ENCODE results near the gene UBAP2.

The UBAP2 gene

DNA sequence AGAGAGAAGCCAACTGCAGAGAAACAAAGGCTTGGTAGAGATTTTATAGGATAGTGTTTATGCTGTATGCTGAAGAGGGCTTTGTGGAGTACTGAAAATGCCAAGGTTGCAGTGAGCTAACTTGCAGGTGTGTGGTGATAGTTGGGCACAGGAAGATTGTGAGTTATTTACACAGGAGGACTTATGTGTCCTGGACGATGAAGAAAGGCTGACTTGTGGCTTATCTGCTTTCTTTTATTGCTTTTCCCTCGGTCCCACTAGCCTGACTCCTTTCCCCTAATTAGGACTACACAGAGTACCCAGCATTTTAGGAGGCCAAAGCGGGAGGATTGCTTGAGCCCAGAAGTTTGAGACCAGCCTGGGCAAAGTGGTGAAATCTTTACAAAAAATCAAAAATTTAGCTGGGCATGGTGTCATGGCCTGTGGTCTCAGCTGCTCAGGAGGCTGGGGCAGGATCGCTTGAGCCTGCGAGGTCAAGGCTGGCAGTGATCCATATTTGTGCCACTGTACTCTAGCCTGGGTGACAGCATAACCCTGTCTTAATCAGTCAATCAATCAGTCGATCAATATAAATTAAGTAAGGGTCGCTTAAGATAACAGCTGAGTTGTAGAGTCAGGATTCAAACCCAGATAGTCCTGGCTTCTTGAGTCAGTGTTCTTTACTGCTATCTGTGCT is 169.9 kb downstream of the UBAP2 start:
- no peak for DNase-seq

GRCh38 chr9:33877727-33878489 is 170.8 kb downstream of the UBAP2 start:
- no peak for DNase-seq
